Measurements from ENCODE around the gene GPATCH3. TPM values are rescaled to one million over a fixed set of nuclear protein-coding genes. Genes with fewer than 3 reads are reported as not detected.
"Not testable (repeated sequence)": the region's sequence is repeated elsewhere in the genome, so short reads cannot be mapped to it uniquely, and the experiment has no call there.

GPATCH3 gene, protein sequence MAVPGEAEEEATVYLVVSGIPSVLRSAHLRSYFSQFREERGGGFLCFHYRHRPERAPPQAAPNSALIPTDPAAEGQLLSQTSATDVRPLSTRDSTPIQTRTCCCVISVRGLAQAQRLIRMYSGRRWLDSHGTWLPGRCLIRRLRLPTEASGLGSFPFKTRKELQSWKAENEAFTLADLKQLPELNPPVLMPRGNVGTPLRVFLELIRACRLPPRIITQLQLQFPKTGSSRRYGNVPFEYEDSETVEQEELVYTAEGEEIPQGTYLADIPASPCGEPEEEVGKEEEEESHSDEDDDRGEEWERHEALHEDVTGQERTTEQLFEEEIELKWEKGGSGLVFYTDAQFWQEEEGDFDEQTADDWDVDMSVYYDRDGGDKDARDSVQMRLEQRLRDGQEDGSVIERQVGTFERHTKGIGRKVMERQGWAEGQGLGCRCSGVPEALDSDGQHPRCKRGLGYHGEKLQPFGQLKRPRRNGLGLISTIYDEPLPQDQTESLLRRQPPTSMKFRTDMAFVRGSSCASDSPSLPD
- total RNA-seq (2014; rRNA removed; shearing (Covaris generic)) (6.3 and 6.8 TPM in 2 replicates), polyA plus RNA-seq (2016; fragmentation: Nextera tagmentation; extraction: Ambion mirVana) (9.3 and 10.8 TPM in 2 replicates)

DNA sequence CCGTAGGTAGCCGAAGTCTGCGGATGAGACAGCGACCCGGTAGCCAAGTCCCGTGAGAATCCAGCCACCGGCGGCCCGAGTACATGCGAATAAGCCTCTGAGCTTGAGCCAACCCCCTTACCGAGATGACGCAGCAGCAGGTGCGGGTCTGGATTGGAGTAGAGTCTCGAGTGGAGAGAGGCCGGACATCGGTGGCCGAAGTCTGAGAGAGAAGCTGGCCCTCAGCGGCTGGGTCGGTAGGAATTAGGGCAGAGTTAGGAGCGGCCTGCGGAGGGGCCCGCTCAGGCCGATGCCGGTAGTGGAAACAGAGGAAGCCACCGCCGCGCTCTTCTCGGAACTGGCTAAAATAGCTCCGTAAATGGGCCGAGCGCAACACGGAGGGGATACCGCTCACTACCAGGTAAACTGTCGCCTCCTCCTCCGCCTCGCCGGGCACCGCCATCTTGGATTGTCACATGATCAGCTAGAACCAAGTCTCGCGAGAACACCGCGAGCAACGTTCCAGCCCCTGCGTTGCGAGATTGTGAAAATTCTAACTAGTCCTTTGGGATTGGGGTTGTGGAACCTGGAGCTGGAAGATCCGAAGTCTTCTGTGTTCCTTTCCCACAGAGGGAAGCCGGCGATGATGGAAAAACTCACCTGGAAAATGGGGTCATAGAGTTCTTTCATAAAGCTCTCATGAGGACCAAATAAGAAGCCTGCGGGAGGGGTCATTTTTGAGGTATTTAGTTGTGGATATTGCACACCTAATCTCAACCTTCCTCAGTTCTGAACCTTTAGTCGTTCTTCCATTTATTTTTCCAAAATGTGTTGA lies at the start of gene GPATCH3:
TSS of gene GPATCH3 (minus strand) at position 467 of the 814 bp plus-strand sequence. CDS start at position 442, 25 bp downstream.
- Histone ChIP-seq H3K9me3 (ENCODE audit: low read depth) (no peaks in the 10 kb centered on the region), H2AFZ (peak within 1 kb of the TSS; percentile 99), H3K27ac (peak within 1 kb of the TSS; percentile 78), H3K9me2 (ENCODE audit: insufficient read depth) (no peaks in the 10 kb centered on the region), H3K4me1 (ENCODE audit: insufficient read depth) (peaks cover 14% of the 10 kb centered on the region), H3K9ac (peak within 1 kb of the TSS; percentile 97), H3F3A (ENCODE audit: insufficient read depth) (0 out of 2 replicates have a peak, but pooled peaks cover 4% of the 10 kb centered on the region), H4K20me1 (ENCODE audit: insufficient read depth) (no peaks in the 10 kb centered on the region), H3K36me3 (ENCODE audit: low read depth) (peaks cover 3% of the 10 kb centered on the region; the same call in 1 of the 2 replicates), H3K27me3 (replicated peaks; ENCODE audit: insufficient read depth) (no peaks in the 10 kb centered on the region), H3K79me2 (ENCODE audit: insufficient read depth) (peaks cover 55% of the 10 kb centered on the region), H3K4me3 (peak within 1 kb of the TSS; percentile 94), H3K4me2 (ENCODE audit: unreplicated experiment) (peak within 1 kb of the TSS; percentile 85)
- peak; percentile 97 for DNase-seq
- no peak for TF ChIP-seq EZH2 (IDR thresholded peaks at IDR 0.05; ENCODE audit: insufficient read depth, poor library complexity, severe bottlenecking)
- no peak for TF ChIP-seq EZH2phosphoT487 (IDR thresholded peaks at IDR 0.05; ENCODE audit: insufficient read depth, low read depth)
- in situ Hi-C loops (cut with MboI) = no loop called here
- 1% methylated on average over 48 to 50 of the region's 50 CpGs for WGBS, 2 experiments (ENCODE audit: low coverage in 1 of 2, low lambda C conversion rate in 2 of 2, missing lambda C conversion rate in 2 of 2)

DNA sequence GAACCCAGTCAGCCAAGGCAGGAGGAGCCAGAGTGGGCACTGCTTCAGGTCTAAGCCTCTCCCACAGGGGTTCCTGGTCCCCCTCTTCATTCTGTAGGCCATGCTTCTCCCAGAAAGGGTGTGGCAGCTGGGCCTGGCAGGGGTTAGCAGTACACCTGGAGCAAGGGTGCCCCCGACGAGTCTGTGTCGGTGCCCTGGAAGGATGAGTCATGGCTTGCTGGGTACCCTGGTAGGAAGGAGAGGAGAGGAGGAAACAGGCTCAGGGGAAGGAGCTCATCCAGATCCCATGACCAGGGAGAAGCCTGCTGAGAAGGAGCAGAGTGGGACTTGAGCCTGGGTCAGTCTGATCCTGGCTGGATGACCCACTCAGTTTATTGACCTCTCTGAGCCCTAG lies 49.7 kb upstream of the GPATCH3 start:
- Histone ChIP-seq H3K4me2 (ENCODE audit: unreplicated experiment) (no peak overlapping the region), H3K9me3 (ENCODE audit: low read depth) (no peaks in the 10 kb centered on the region), H3K27ac (no peak overlapping the region), H4K20me1 (ENCODE audit: insufficient read depth) (no peaks in the 10 kb centered on the region), H3K4me1 (ENCODE audit: insufficient read depth) (no peaks in the 10 kb centered on the region), H3K36me3 (ENCODE audit: low read depth) (peaks cover 12% of the 10 kb centered on the region; the same call in 1 of the 2 replicates), H3F3A (ENCODE audit: insufficient read depth) (peaks cover 12% of the 10 kb centered on the region; the same call in 1 of the 2 replicates), H3K79me2 (ENCODE audit: insufficient read depth) (no peaks in the 10 kb centered on the region), H3K9me2 (ENCODE audit: insufficient read depth) (no peaks in the 10 kb centered on the region), H3K27me3 (replicated peaks; ENCODE audit: insufficient read depth) (no peaks in the 10 kb centered on the region), H3K9ac (no peak overlapping the region), H3K4me3 (no peak overlapping the region), H2AFZ (no peak overlapping the region)
- no peak for DNase-seq
- in situ Hi-C loops (cut with MboI) = no loop called here
- no peak for TF ChIP-seq EZH2phosphoT487 (IDR thresholded peaks at IDR 0.05; ENCODE audit: insufficient read depth, low read depth)
- no peak for TF ChIP-seq EZH2 (IDR thresholded peaks at IDR 0.05; ENCODE audit: insufficient read depth, poor library complexity, severe bottlenecking)
- WGBS, 2 experiments (ENCODE audit: low coverage in 1 of 2, low lambda C conversion rate in 2 of 2, missing lambda C conversion rate in 2 of 2) = 79 to 80% methylated on average over 3 of the region's 3 CpGs

DNA sequence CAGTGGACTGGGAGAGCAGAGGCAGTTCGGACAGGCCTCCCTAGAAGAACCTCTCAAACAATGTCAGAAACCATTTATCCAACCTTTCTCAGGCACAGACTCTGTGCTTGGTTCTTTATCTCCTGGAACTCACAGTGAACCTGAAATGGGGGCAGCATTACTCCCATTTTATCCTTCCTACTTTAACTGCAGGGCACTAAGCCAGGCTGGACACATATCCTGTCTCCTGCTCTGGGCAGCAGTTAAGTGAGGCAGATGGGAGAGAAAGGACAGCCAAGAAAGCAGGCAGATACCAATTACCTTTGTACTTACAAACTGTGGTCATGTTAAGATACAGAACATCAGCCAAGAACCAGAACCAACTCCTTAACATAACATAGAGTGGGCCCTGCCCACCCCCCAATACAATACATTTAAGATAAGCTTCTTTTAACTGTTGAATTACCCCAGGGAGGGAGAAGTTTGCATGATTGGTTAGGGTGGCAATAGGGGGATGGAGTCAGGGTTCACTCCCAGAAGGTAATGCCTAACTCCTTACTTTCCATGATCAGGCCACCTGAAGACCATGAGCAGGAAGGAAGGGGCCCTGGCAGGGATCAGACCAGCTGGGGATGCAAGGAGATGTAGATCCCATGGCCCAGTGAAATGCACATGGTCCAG lies 49.1 kb upstream of the GPATCH3 start:
- H3K27ac ChIP-seq = no peak overlapping the region

DNA sequence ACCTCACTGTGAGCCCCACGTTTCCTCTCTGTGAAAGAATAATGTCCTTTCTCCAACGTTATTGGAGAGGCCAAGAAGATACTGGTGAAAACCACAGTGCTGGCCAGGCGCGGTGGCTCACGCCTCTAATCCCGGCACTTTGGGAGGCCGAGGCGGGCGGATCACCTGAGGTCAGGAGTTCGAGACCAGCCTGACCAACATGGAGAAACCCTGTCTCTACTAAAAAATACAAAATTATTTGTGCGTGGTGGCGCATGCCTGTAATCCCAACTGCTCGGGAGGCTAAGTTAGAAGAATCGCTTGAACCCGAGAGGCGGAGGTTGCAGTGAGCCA lies 48.4 kb upstream of the GPATCH3 start:
- H3K9me3 ChIP-seq (ENCODE audit: low read depth); H3K27me3 ChIP-seq (replicated peaks; ENCODE audit: insufficient read depth); H3K9ac ChIP-seq; H3K4me1 ChIP-seq (ENCODE audit: insufficient read depth); H3K27ac ChIP-seq; H2AFZ ChIP-seq; in situ Hi-C loops (cut with MboI); DNase-seq; H3K4me3 ChIP-seq; H3K4me2 ChIP-seq (ENCODE audit: unreplicated experiment); H3K9me2 ChIP-seq (ENCODE audit: insufficient read depth); H3K79me2 ChIP-seq (ENCODE audit: insufficient read depth); H4K20me1 ChIP-seq (ENCODE audit: insufficient read depth): not testable (repeated sequence)
- WGBS, 2 experiments (ENCODE audit: low coverage in 1 of 2, low lambda C conversion rate in 2 of 2, missing lambda C conversion rate in 2 of 2) = 92% methylated on average over 16 of the region's 16 CpGs
- Histone ChIP-seq H3F3A (ENCODE audit: insufficient read depth) (peaks cover 12% of the 10 kb centered on the region; the same call in 1 of the 2 replicates), H3K36me3 (ENCODE audit: low read depth) (peaks cover 21% of the 10 kb centered on the region; the same call in 1 of the 2 replicates)

More for the DNA sequence above, 49.1 kb upstream of the GPATCH3 start:
- H3K4me1 ChIP-seq (ENCODE audit: insufficient read depth) = no peaks in the 10 kb centered on the region
- no peaks in the 10 kb centered on the region for H3K9me2 ChIP-seq (ENCODE audit: insufficient read depth)
- no peaks in the 10 kb centered on the region for H3K27me3 ChIP-seq (replicated peaks; ENCODE audit: insufficient read depth)
- DNase-seq = peak; percentile 18
- in situ Hi-C loops (cut with MboI) = no loop called here
- H2AFZ ChIP-seq = no peak overlapping the region
- H3K9me3 ChIP-seq (ENCODE audit: low read depth) = no peaks in the 10 kb centered on the region
- H3K4me3 ChIP-seq = no peak overlapping the region
- peaks cover 12% of the 10 kb centered on the region; the same call in 1 of the 2 replicates for H3F3A ChIP-seq (ENCODE audit: insufficient read depth)
- TF ChIP-seq EZH2phosphoT487 (IDR thresholded peaks at IDR 0.05; ENCODE audit: insufficient read depth, low read depth) (no peak), EZH2 (IDR thresholded peaks at IDR 0.05; ENCODE audit: insufficient read depth, poor library complexity, severe bottlenecking) (no peak)
- peaks cover 18% of the 10 kb centered on the region; the same call in 1 of the 2 replicates for H3K36me3 ChIP-seq (ENCODE audit: low read depth)
- 50 to 78% methylated on average over 1 of the region's 1 CpG for WGBS, 2 experiments (ENCODE audit: low coverage in 1 of 2, low lambda C conversion rate in 2 of 2, missing lambda C conversion rate in 2 of 2)
- no peaks in the 10 kb centered on the region for H4K20me1 ChIP-seq (ENCODE audit: insufficient read depth)
- H3K9ac ChIP-seq = no peak overlapping the region
- H3K4me2 ChIP-seq (ENCODE audit: unreplicated experiment) = no peak overlapping the region
- H3K79me2 ChIP-seq (ENCODE audit: insufficient read depth) = no peaks in the 10 kb centered on the region

Data from GM23248 (cell line).